Neural progenitor cell (in vitro differentiated cells): ENCODE results near the gene EVI2A.

Experiments used
- EZH2 ChIP-seq: fragments of 200-600 bp; sonication (generic); IDR thresholded peaks from 2 replicates; pipeline ENCODE4 v1.6.1; 2017; ENCODE audit warnings: antibody characterized with exemption, mild to moderate bottlenecking, moderate library complexity
- EZH2phosphoT487 ChIP-seq: fragments of 200-600 bp; sonication (generic); IDR thresholded peaks from 2 replicates; pipeline ENCODE4 v1.6.1; 2017; ENCODE audit warnings: antibody characterized with exemption
- TF ChIP-seq, protein P1 (sequence below): fragments of 200-600 bp; sonication (generic); IDR thresholded peaks from 2 replicates; pipeline ENCODE4 v1.5.1; 2017; ENCODE audit warnings: antibody characterized with exemption, mild to moderate bottlenecking

GRCh38 chr17:31339906-31340661 lies 18.7 kb upstream of the EVI2A start:
- TF ChIP-seq EZH2 = no peak
- TF ChIP-seq, protein P1, sequence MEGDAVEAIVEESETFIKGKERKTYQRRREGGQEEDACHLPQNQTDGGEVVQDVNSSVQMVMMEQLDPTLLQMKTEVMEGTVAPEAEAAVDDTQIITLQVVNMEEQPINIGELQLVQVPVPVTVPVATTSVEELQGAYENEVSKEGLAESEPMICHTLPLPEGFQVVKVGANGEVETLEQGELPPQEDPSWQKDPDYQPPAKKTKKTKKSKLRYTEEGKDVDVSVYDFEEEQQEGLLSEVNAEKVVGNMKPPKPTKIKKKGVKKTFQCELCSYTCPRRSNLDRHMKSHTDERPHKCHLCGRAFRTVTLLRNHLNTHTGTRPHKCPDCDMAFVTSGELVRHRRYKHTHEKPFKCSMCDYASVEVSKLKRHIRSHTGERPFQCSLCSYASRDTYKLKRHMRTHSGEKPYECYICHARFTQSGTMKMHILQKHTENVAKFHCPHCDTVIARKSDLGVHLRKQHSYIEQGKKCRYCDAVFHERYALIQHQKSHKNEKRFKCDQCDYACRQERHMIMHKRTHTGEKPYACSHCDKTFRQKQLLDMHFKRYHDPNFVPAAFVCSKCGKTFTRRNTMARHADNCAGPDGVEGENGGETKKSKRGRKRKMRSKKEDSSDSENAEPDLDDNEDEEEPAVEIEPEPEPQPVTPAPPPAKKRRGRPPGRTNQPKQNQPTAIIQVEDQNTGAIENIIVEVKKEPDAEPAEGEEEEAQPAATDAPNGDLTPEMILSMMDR = no peak
- no peak for TF ChIP-seq EZH2phosphoT487
